ENCODE measurements around the gene GALNT18.

Gene GALNT18

GRCh38 chr11:11251394-11251970 is 370.3 kb downstream of the GALNT18 start:
- DNase-seq (ENCODE audit: low read depth in 4 of 4, low spot score in 1 of 4) = no peak

GRCh38 chr11:11250470-11250869 is 371.3 kb downstream of the GALNT18 start:
- no peak for DNase-seq (ENCODE audit: low read depth in 4 of 4, low spot score in 1 of 4)

GRCh38 chr11:11247576-11247975 is 374.2 kb downstream of the GALNT18 start:
- DNase-seq (ENCODE audit: low read depth in 4 of 4, low spot score in 1 of 4) = no peak

GRCh38 chr11:11247086-11247485 is 374.7 kb downstream of the GALNT18 start:
- DNase-seq (ENCODE audit: low read depth in 4 of 4, low spot score in 1 of 4) = no peak

- DNase-seq (ENCODE audit: low read depth in 4 of 4, low spot score in 1 of 4) = no peak
These were observed 375.6 kb downstream of the GALNT18 start for GRCh38 chr11:11246166-11246565.

GRCh38 chr11:11245453-11245852 is 376.4 kb downstream of the GALNT18 start:
- DNase-seq (ENCODE audit: low read depth in 4 of 4, low spot score in 1 of 4) = no peak

- DNase-seq (ENCODE audit: low read depth in 4 of 4, low spot score in 1 of 4) = no peak
These were observed 377.2 kb downstream of the GALNT18 start for GRCh38 chr11:11244470-11245080.

- DNase-seq (ENCODE audit: low read depth in 4 of 4, low spot score in 1 of 4) = peak in 1 of 4 experiments; percentile 9
These were observed 378.0 kb downstream of the GALNT18 start for GRCh38 chr11:11243590-11244469.

- DNase-seq (ENCODE audit: low read depth in 4 of 4, low spot score in 1 of 4) = no peak
These were observed 378.6 kb downstream of the GALNT18 start for GRCh38 chr11:11243209-11243589.

- DNase-seq (ENCODE audit: low read depth in 4 of 4, low spot score in 1 of 4) = no peak
These were observed 380.5 kb downstream of the GALNT18 start for GRCh38 chr11:11241284-11241683.

GRCh38 chr11:11239959-11240358 is 381.8 kb downstream of the GALNT18 start:
- no peak for DNase-seq (ENCODE audit: low read depth in 4 of 4, low spot score in 1 of 4)

- no peak for DNase-seq (ENCODE audit: low read depth in 4 of 4, low spot score in 1 of 4)
These were observed 384.6 kb downstream of the GALNT18 start for GRCh38 chr11:11237070-11237832.

GRCh38 chr11:11236498-11237059 is 385.2 kb downstream of the GALNT18 start:
- no peak for DNase-seq (ENCODE audit: low read depth in 4 of 4, low spot score in 1 of 4)

GRCh38 chr11:11231763-11232162 is 390.0 kb downstream of the GALNT18 start:
- DNase-seq (ENCODE audit: low read depth in 4 of 4, low spot score in 1 of 4) = no peak

GRCh38 chr11:11230802-11231562 is 390.8 kb downstream of the GALNT18 start:
- DNase-seq (ENCODE audit: low read depth in 4 of 4, low spot score in 1 of 4) = no peak

GRCh38 chr11:11230087-11230486 is 391.7 kb downstream of the GALNT18 start:
- no peak for DNase-seq (ENCODE audit: low read depth in 4 of 4, low spot score in 1 of 4)

GRCh38 chr11:11229647-11230046 is 392.2 kb downstream of the GALNT18 start:
- DNase-seq (ENCODE audit: low read depth in 4 of 4, low spot score in 1 of 4) = no peak

- no peak for DNase-seq (ENCODE audit: low read depth in 4 of 4, low spot score in 1 of 4)
These were observed 394.3 kb downstream of the GALNT18 start for GRCh38 chr11:11227296-11228085.
